Uterus (tissue), 4 donors: ENCODE data around the gene IFRD2. TPM values are rescaled to one million over a fixed set of nuclear protein-coding genes. Genes with fewer than 3 reads are reported as not detected.
A peak's percentile ranks its signal among the peaks of the same experiment; 100 is the strongest.
"Not testable (repeated sequence)": the region's sequence is repeated elsewhere in the genome, so short reads cannot be mapped to it uniquely, and the experiment has no call there.

Experiments
- DNase-seq, 2 donors: peaks; one replicate each; pipeline ENCODE4 v3.0.0-alpha.2; 2019 to 2020
- H3K27ac ChIP-seq, 2 donors: fragments of 200-600 bp; sonication (generic); 1 replicate in 1 of 2; 2 replicates in 1 of 2; pipeline ENCODE4 v1.5.1; 2016 to 2018
- H3K27me3 ChIP-seq, 2 donors: fragments of 200-600 bp; sonication (generic); one replicate each; pipeline ENCODE4 v1.5.1; 2018 to 2019; ENCODE audit warnings: control low read depth in 1 of 2
- H3K36me3 ChIP-seq, 2 donors: fragments of 200-600 bp; sonication (generic); one replicate each; pipeline ENCODE4 v1.5.1; 2019; ENCODE audit warnings: control low read depth in 1 of 2
- H3K4me1 ChIP-seq, 2 donors: fragments of 200-600 bp; sonication (generic); one replicate each; pipeline ENCODE4 v1.5.1; 2018 to 2019; ENCODE audit warnings: control low read depth in 1 of 2
- H3K4me3 ChIP-seq, 2 donors: fragments of 200-600 bp; sonication (generic); 1 replicate in 1 of 2; 2 replicates in 1 of 2; pipeline ENCODE4 v1.5.1; 2018 to 2019; ENCODE audit warnings: mild to moderate bottlenecking in 1 of 2
- H3K9me3 ChIP-seq, 2 donors: fragments of 200-600 bp; sonication (generic); one replicate each; pipeline ENCODE4 v1.5.1; 2019; ENCODE audit warnings: control low read depth in 1 of 2
- POLR2A ChIP-seq, 2 donors: fragments of 450-650 bp; IDR thresholded peaks; one replicate each; pipeline ENCODE4 v1.6.1; 2016; ENCODE audit warnings: antibody characterized with exemption in 2 of 2, mild to moderate bottlenecking in 1 of 2, moderate library complexity in 1 of 2
- intact Hi-C: fragments of 100-400 bp; cut with DNase I; formaldehyde crosslinking; loops from one replicate; pipeline ENCODE4 v1.15.1; 2023; ENCODE audit warnings: low total_unique reads
- total RNA-seq, 4 donors: library from RNA; depleted of rRNA in 3 of 4; stranded (reverse); fragments of >200 nt in 3 of 4; gene quantifications; one replicate each; pipeline versions ENCODE4 v1.1.0 to v1.2.4, GENCODE V29; 2014 to 2023
- TF ChIP-seq, protein P1 (sequence below), 4 experiments: fragments of 200-600 bp in 2 of 4; fragments of 450-650 bp in 2 of 4; sonication (generic) in 2 of 4; IDR thresholded peaks; one replicate each; pipeline ENCODE4 v1.5.1; 2016 to 2019; ENCODE audit warnings: antibody characterized with exemption in 4 of 4, mild to moderate bottlenecking in 2 of 4, moderate library complexity in 1 of 4
- donor health status: DM: yes; HTN: yes; CAD: no.

The IFRD2 gene
- total RNA-seq, 4 donors from 2014 or later, result 14.1 to 81.5 (median 25.1) TPM

DNA sequence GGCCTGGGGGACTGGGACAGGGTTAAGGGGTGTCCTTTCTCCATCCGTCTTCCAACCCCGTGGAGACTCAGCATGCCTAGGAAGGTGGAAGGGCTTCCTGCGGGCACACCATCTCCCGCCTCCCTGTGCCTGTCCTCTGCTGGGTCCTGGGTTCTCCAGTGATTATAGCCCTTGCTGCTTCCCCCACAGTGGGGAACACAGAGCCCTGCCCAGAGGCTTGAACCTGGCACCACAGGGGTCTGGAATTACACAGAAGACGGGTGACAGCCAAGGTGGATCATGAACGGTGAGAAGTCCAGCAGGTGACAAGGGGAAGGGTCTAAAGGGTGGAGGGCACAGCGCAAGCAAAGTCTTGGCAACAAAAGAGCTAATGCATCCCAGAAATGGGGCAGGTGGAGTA, 29.5 kb downstream of the IFRD2 start:
- Histone ChIP-seq H3K36me3 (no peaks in the 10 kb centered on the region), H3K4me1 (peaks cover 9 to 34% of the 10 kb centered on the region in 2 donors), H3K4me3 (no peak overlapping the region), H3K9me3 (no peaks in the 10 kb centered on the region), H3K27me3 (no peaks in the 10 kb centered on the region), H3K27ac (peak overlapping the region; percentile 97 to 99)
- intact Hi-C loops, result no loop called here
- no peak for TF ChIP-seq POLR2A (IDR thresholded peaks at IDR 0.05)
- TF ChIP-seq, protein P1, sequence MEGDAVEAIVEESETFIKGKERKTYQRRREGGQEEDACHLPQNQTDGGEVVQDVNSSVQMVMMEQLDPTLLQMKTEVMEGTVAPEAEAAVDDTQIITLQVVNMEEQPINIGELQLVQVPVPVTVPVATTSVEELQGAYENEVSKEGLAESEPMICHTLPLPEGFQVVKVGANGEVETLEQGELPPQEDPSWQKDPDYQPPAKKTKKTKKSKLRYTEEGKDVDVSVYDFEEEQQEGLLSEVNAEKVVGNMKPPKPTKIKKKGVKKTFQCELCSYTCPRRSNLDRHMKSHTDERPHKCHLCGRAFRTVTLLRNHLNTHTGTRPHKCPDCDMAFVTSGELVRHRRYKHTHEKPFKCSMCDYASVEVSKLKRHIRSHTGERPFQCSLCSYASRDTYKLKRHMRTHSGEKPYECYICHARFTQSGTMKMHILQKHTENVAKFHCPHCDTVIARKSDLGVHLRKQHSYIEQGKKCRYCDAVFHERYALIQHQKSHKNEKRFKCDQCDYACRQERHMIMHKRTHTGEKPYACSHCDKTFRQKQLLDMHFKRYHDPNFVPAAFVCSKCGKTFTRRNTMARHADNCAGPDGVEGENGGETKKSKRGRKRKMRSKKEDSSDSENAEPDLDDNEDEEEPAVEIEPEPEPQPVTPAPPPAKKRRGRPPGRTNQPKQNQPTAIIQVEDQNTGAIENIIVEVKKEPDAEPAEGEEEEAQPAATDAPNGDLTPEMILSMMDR (IDR thresholded peaks at IDR 0.05), result no peak
- DNase-seq, result no peak

DNA sequence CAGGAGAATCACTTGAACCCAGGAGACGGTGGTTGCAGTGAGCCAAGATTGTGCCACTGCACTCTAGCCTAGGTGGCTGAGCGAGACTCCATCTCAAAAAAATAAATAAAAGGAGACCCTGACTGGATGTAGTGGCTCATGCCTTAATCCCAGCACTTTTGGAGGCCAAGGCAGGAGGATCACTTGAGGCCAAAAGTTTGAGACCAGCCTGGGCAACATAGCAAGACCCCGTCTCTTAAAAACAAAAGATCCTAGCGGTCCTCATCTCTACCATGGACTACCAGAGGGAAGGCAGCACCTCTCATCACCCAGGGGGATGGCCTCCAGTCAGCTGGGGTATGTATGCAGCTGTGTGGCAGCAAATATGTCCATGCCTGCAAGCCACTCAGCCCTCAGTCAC, 30.0 kb downstream of the IFRD2 start:
- Histone ChIP-seq H3K27ac (peak overlapping the region; percentile 97 to 99), H3K4me1 (peaks cover 9 to 34% of the 10 kb centered on the region in 2 donors)
- H3K9me3 ChIP-seq, H3K36me3 ChIP-seq, H3K4me3 ChIP-seq, H3K27me3 ChIP-seq, DNase-seq, intact Hi-C loops: not testable (repeated sequence)

DNA sequence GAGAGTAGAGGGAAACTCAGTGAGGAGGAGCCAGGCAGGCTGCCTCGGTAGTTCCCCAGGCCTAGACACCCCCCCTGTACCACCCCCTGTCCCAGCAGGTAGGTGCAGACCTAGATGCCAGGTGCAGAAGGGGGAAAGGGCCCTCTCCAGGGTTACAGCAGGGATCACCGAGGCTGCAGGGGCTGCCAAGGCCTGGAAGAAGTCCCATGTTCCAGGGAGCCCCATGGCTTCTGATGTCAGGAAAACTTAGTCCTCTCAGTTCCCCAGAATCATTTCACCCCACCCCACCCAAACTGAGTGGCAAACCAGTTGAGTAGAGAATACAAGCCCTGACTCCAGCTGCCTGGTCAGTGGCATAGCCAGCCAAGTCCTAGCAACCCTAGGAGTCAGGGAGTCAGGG, 30.7 kb downstream of the IFRD2 start:
- intact Hi-C loops, result no loop called here
- no peak overlapping the region for H3K4me3 ChIP-seq
- no peak for DNase-seq

DNA sequence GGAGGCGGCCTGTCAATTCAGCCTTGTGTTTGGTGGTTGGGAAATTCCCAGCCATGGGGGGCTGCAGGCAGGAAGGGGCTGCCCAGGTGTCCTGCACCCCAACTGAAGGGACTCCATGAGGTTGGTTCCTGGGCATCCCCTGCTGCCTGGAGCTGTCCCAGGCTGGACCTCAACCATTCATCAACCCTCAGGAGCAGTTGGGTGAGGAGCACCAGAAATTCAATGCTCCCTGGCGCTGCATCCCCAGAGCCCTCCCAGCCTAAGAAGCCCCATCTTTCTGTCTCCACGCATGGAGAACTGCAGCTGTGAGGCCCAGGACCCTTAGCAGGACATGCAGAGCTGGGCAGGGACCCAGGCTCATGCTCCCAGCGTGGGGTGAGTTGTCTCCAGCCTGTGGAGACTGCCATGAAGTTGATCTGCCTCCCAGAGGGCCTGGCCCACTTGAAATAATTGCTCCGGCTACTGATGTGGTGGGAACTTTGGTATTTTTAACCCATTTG, 31.2 kb downstream of the IFRD2 start:
- H3K4me3 ChIP-seq, result peak overlapping the region; percentile 48 to 51
- peaks cover 7 to 28% of the 10 kb centered on the region in 2 donors for H3K4me1 ChIP-seq
- no peaks in the 10 kb centered on the region for H3K36me3 ChIP-seq
- TF ChIP-seq POLR2A (IDR thresholded peaks at IDR 0.05), result no peak
- TF ChIP-seq, protein P1 (IDR thresholded peaks at IDR 0.05), result no peak
- H3K27ac ChIP-seq, result peak overlapping the region; percentile 97 to 99
- intact Hi-C loops, result no loop called here
- DNase-seq, result no peak
- no peaks in the 10 kb centered on the region for H3K27me3 ChIP-seq
- H3K9me3 ChIP-seq, result no peaks in the 10 kb centered on the region

More for the DNA sequence above, 30.7 kb downstream of the IFRD2 start:
- H3K27me3 ChIP-seq, result no peaks in the 10 kb centered on the region
- peaks cover 9 to 33% of the 10 kb centered on the region in 2 donors for H3K4me1 ChIP-seq
- H3K27ac ChIP-seq, result peak overlapping the region; percentile 97 to 99
- H3K36me3 ChIP-seq, result no peaks in the 10 kb centered on the region
- no peaks in the 10 kb centered on the region for H3K9me3 ChIP-seq
- TF ChIP-seq, protein P1 (IDR thresholded peaks at IDR 0.05), result no peak
- no peak for TF ChIP-seq POLR2A (IDR thresholded peaks at IDR 0.05)

DNA sequence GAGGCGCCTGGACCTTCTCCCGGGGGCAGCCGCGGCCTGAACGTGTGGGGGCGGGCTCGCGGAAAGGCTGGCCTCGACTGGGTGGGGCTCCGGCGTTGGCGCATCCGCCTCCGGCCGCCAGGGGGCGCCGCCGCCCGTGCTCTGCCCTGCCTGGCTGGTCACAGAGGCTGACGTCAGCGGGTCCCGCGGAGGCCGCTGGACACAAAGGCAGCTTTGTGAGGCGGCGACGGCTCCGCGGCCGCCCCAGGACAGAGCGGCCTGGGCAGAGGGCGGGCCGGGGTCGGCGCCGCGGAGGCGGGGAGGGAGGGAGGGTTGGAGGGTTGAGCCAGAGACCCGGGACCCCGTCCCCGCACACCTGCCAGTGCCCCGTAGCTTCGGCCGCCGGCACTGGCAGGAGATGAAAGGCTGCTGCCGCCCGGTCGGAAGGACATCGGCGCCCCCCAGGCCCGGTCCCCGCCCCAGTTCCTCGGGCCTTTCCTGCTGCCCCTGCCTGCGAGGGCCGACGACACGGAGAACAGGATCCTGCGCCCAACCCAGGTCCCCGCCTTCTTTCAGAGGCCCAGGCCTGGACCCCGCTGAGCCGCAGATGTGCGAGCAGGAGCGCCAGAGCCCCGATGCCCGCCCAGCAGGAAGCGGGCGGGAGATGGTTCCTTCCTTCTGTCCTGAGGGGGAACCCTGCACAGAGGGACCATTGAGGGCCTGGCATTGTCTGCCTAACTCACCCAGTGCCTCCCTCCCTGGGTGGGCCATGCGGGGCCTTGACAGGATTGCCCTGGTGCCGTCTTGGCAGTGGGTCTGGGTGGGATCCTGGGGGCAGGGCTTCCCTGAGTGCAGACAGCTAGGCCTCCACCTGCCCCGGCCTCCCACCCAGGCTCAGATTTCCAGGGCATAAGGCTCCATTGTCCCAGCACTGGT, 31.9 kb downstream of the IFRD2 start:
- no peaks in the 10 kb centered on the region for H3K27me3 ChIP-seq
- no peaks in the 10 kb centered on the region for H3K9me3 ChIP-seq
- peak; percentile 92 to 95 for DNase-seq
- H3K4me1 ChIP-seq, result peaks cover 4 to 21% of the 10 kb centered on the region in 2 donors
- peak overlapping the region; percentile 48 to 51 for H3K4me3 ChIP-seq
- H3K36me3 ChIP-seq, result no peaks in the 10 kb centered on the region
- peak overlapping the region; percentile 97 to 99 for H3K27ac ChIP-seq
- intact Hi-C loops, result no loop called here
- TF ChIP-seq POLR2A (IDR thresholded peaks at IDR 0.05), result peak; percentile 77 to 94
- TF ChIP-seq, protein P1 (IDR thresholded peaks at IDR 0.05), result peak; percentile 79 to 100 (median 99)
